B cell (primary cell): ENCODE measurements around the gene TNFRSF19. TPM values are rescaled to one million over a fixed set of nuclear protein-coding genes. Genes with fewer than 3 reads are reported as not detected.

Experiments
- ATAC-seq: fragments of 200-7000 bp; cut with Tn5 transposase; one replicate; pipeline ENCODE4 v1.10.0; 2021; ENCODE audit warnings: low read depth, mild to moderate bottlenecking, moderate number of reproducible peaks, moderate library complexity
- CTCF ChIA-PET: fragments of 350-600 bp; sonication (Branson Sonifier 250); formaldehyde crosslinking; loops from one replicate; lab custom pipeline; 2021; ENCODE audit warnings: antibody characterized with exemption, inconsistent platforms; lab: Charles Lee
- POLR2A ChIA-PET: fragments of 350-600 bp; sonication (Branson Sonifier 250); formaldehyde crosslinking; loops from one replicate; lab custom pipeline; 2021; ENCODE audit warnings: antibody characterized with exemption; lab: Charles Lee
- DNase-seq: peaks from one replicate; pipeline ENCODE4 v3.0.0; 2013
- H2AFZ ChIP-seq: 2 replicates; pipeline ENCODE4 v1.6.1; 2012; ENCODE audit warnings: mild to moderate bottlenecking, low read depth, low read length; ENCODE audit not compliant: insufficient read depth, poor library complexity, severe bottlenecking
- H3K27ac ChIP-seq, 2 donors: 1 replicate in 1 of 2; 2 replicates in 1 of 2; pipeline ENCODE4 v1.5.1; 2012 to 2013; ENCODE audit warnings: low read length in 2 of 2, mild to moderate bottlenecking in 2 of 2, moderate library complexity in 1 of 2
- H3K27me3 ChIP-seq, 4 experiments: fragments of 200-600 bp in 1 of 4; sonication (generic) in 1 of 4; replicated peaks in 1 of 4; 1 replicate in 2 of 4; 2 replicates in 2 of 4; pipeline versions ENCODE4 v1.6.1 to v1.7.0; 2013 to 2016; ENCODE audit warnings: low read length in 3 of 4, mild to moderate bottlenecking in 2 of 4, mixed read lengths in 1 of 4, moderate library complexity in 1 of 4; ENCODE audit not compliant: insufficient read depth in 4 of 4, control insufficient read depth in 3 of 4; ENCODE audit errors: control extremely low read depth in 1 of 4
- H3K36me3 ChIP-seq, 2 experiments: replicated peaks in 1 of 2; 1 replicate in 1 of 2; 2 replicates in 1 of 2; pipeline versions ENCODE4 v1.6.1 to v1.7.1; 2013; ENCODE audit warnings: low read length in 1 of 2; ENCODE audit not compliant: insufficient read depth in 2 of 2, control insufficient read depth in 1 of 2; ENCODE audit errors: control extremely low read depth in 1 of 2, extremely low read depth in 1 of 2
- H3K4me1 ChIP-seq, 2 donors: fragments of 200-600 bp in 1 of 2; sonication (generic) in 1 of 2; 1 replicate in 1 of 2; 2 replicates in 1 of 2; pipeline versions ENCODE4 v1.5.1 to v1.6.1; 2013 to 2017; ENCODE audit warnings: low read length in 2 of 2; ENCODE audit not compliant: control insufficient read depth in 2 of 2, insufficient read depth in 2 of 2
- H3K4me2 ChIP-seq: replicated peaks from 2 replicates; pipeline ENCODE3; 2012; ENCODE audit warnings: mild to moderate bottlenecking, low read depth, low read length; ENCODE audit not compliant: poor library complexity, severe bottlenecking
- H3K4me3 ChIP-seq, 5 experiments: fragments of 200-600 bp in 1 of 5; sonication (generic) in 1 of 5; 1 replicate in 3 of 5; 2 replicates in 2 of 5; pipeline versions ENCODE4 v1.5.1 to v1.7.0; 2011 to 2016; ENCODE audit warnings: low read length in 4 of 5, mild to moderate bottlenecking in 4 of 5, low read depth in 2 of 5, control low read depth in 1 of 5, moderate library complexity in 1 of 5; ENCODE audit not compliant: insufficient read depth in 1 of 5; ENCODE audit errors: control extremely low read depth in 1 of 5, extremely low read depth in 1 of 5
- H3K79me2 ChIP-seq: fragments of 200-600 bp; sonication (generic); one replicate; pipeline ENCODE4 v1.6.0; 2016; ENCODE audit warnings: low read length; ENCODE audit not compliant: control insufficient read depth, insufficient read depth
- H3K9ac ChIP-seq: fragments of 200-600 bp; sonication (generic); 2 replicates; pipeline ENCODE4 v1.6.1; 2017; ENCODE audit warnings: mild to moderate bottlenecking, low read length, moderate library complexity
- H3K9me3 ChIP-seq, 3 donors: one replicate each; pipeline versions ENCODE4 v1.6.1 to v1.7.1; 2013; ENCODE audit warnings: low read length in 2 of 3; ENCODE audit not compliant: control insufficient read depth in 2 of 3, insufficient read depth in 1 of 3; ENCODE audit errors: control extremely low read depth in 1 of 3
- H4K20me1 ChIP-seq: 2 replicates; pipeline ENCODE4 v1.6.0; 2012; ENCODE audit warnings: mild to moderate bottlenecking, low read length; ENCODE audit not compliant: insufficient read depth, control insufficient read depth, poor library complexity, severe bottlenecking
- H3K27ac Mint-ChIP-seq: one replicate; pipeline ENCODE4 v1.8.0; 2021; ENCODE audit warnings: mixed read lengths
- H3K27me3 Mint-ChIP-seq: one replicate; pipeline ENCODE4 v1.8.0; 2021; ENCODE audit warnings: mixed read lengths
- H3K4me1 Mint-ChIP-seq: one replicate; pipeline ENCODE4 v1.8.0; 2021; ENCODE audit warnings: mixed read lengths
- H3K4me3 Mint-ChIP-seq: one replicate; pipeline ENCODE4 v1.8.0; 2021; ENCODE audit warnings: mixed read lengths
- H3K9me3 Mint-ChIP-seq: one replicate; pipeline ENCODE4 v1.8.0; 2022; ENCODE audit warnings: mixed read lengths; ENCODE audit not compliant: insufficient read depth
- EZH2 ChIP-seq: IDR thresholded peaks from 2 replicates; pipeline ENCODE4 v1.6.1; 2012; ENCODE audit warnings: borderline replicate concordance, low read depth, mild to moderate bottlenecking, moderate library complexity, low read length; ENCODE audit not compliant: insufficient read depth, poor library complexity, severe bottlenecking
- WGBS: methylation state at CpG from one replicate; pipeline ENCODE4 v1.1.5; 2013; ENCODE audit warnings: missing lambda C conversion rate; ENCODE audit not compliant: insufficient coverage; 5-methylcytosine and 5-hydroxymethylcytosine counted together
- intact Hi-C: fragments of 100-400 bp; cut with micrococcal nuclease; formaldehyde crosslinking; loops from one replicate; pipeline ENCODE4 v1.10.0; 2022
- polyA plus RNA-seq: library from polyadenylated mRNA; depleted of rRNA; stranded (reverse); fragments of >200 nt; gene quantifications from 2 replicates; pipeline ENCODE4 v1.2.3, GENCODE V29; 2012
- total RNA-seq, 2 donors: library from RNA; stranded (reverse); fragments of 120-200 nt in 1 of 2; gene quantifications; 1 replicate in 1 of 2; 2 replicates in 1 of 2; pipeline versions ENCODE4 v1.2.3 to v1.2.4, GENCODE V29; 2013 to 2022
- TF ChIP-seq, protein P1 (sequence below): fragments of 200-600 bp; IDR thresholded peaks from one replicate; pipeline ENCODE4 v1.8.0; 2022; ENCODE audit warnings: antibody characterized with exemption, mild to moderate bottlenecking

TNFRSF19 gene
- total and polyA plus RNA-seq, 2 donors (not counting 1 experiment from before 2014, with no cell fraction given) = 0.36 TPM; not detected in 1

DNA sequence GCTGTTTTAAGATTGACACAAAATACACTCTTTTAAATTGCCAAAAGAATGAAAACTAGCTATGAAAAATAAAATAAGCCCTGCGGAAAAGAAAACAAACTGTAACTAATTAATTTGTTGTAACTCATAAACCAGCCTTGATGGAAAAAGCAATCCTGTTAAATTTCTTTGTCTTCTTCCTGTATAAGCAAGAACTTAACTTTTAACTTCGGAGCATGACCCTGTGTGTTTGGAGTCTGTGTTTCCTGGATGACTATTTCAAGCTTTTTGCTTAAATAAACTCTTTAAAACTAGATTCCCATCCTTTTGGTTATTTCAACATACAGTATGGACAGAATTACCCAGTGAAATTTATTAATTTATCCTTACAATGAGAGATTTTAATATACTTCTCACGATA is 122.6 kb downstream of the TNFRSF19 start:
- intact Hi-C loops = no loop called here
- Mint-ChIP-seq H3K4me3 (no peak overlapping the region), H3K27ac (no peak overlapping the region), H3K27me3 (no peaks in the 10 kb centered on the region), H3K4me1 (peaks cover 19% of the 10 kb centered on the region), H3K9me3 (no peaks in the 10 kb centered on the region)
- DNase-seq (no peak), ATAC-seq (no peak)
- ChIA-PET POLR2A (no interaction called here), CTCF (no interaction called here)
- Histone ChIP-seq H2AFZ (no peak overlapping the region), H3K79me2 (no peaks in the 10 kb centered on the region), H3K27ac (no peak overlapping the region), H3K27me3 (no peaks in the 10 kb centered on the region), H3K4me1 (peaks cover 9 to 21% of the 10 kb centered on the region in 2 donors), H3K4me3 (no peak overlapping the region), H3K36me3 (no peaks in the 10 kb centered on the region), H3K4me2 (no peak overlapping the region), H4K20me1 (no peaks in the 10 kb centered on the region), H3K9me3 (peaks cover 0 to 6% (median 0%) of the 10 kb centered on the region in 3 donors), H3K9ac (no peak overlapping the region)
- TF ChIP-seq EZH2 = no peak
- TF ChIP-seq, protein P1, sequence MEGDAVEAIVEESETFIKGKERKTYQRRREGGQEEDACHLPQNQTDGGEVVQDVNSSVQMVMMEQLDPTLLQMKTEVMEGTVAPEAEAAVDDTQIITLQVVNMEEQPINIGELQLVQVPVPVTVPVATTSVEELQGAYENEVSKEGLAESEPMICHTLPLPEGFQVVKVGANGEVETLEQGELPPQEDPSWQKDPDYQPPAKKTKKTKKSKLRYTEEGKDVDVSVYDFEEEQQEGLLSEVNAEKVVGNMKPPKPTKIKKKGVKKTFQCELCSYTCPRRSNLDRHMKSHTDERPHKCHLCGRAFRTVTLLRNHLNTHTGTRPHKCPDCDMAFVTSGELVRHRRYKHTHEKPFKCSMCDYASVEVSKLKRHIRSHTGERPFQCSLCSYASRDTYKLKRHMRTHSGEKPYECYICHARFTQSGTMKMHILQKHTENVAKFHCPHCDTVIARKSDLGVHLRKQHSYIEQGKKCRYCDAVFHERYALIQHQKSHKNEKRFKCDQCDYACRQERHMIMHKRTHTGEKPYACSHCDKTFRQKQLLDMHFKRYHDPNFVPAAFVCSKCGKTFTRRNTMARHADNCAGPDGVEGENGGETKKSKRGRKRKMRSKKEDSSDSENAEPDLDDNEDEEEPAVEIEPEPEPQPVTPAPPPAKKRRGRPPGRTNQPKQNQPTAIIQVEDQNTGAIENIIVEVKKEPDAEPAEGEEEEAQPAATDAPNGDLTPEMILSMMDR = no peak
- WGBS = no CpG with 5 or more reads among the region's 3 CpGs

DNA sequence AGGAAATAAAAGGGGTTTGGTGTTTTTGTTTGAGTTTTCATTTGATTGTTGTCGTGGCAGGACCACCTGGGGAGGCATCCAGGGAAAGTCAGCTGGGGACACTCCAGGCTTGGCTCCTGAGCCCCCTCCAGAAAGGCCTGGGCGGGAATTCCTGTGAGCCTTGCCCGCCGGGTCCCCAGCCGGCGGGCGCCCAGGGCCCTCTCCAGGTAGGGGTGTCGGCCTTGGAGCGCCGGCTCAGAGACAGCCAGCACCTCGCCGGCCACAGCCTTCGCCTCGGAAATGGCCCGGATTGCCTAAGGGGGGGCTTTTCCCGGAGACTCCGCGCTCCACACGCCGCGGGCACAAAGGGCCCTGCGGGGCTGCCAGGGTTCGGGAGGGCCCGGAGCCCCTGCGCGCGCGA is 125.0 kb downstream of the TNFRSF19 start:
- peak overlapping the region; percentile 85 for H3K27ac Mint-ChIP-seq
- TF ChIP-seq EZH2 = no peak
- TF ChIP-seq, protein P1 = no peak
- no peaks in the 10 kb centered on the region for H4K20me1 ChIP-seq
- H3K9me3 ChIP-seq = peaks cover 0 to 6% (median 0%) of the 10 kb centered on the region in 3 donors
- peak overlapping the region; percentile 78 to 83 for H3K27ac ChIP-seq
- H3K4me2 ChIP-seq = peak overlapping the region; percentile 81
- H3K9ac ChIP-seq = peak overlapping the region; percentile 52
- peak overlapping the region in 4 of 5 experiments; percentile 24 to 53 (median 45) for H3K4me3 ChIP-seq
- ATAC-seq (no peak), DNase-seq (no peak)
- no peaks in the 10 kb centered on the region for H3K27me3 Mint-ChIP-seq
- H3K9me3 Mint-ChIP-seq = no peaks in the 10 kb centered on the region
- H3K36me3 ChIP-seq = no peaks in the 10 kb centered on the region
- peak overlapping the region; percentile 91 for H2AFZ ChIP-seq
- intact Hi-C loops = loop anchor here (5.0 kb wide), 1 partner anchor 177 kb away; no protein-coding TSS in a partner anchor
- peaks cover 9 to 21% of the 10 kb centered on the region in 2 donors for H3K4me1 ChIP-seq
- peak overlapping the region; percentile 66 for H3K4me3 Mint-ChIP-seq
- POLR2A ChIA-PET = no interaction called here
- H3K27me3 ChIP-seq = no peaks in the 10 kb centered on the region
- H3K4me1 Mint-ChIP-seq = peaks cover 19% of the 10 kb centered on the region
- WGBS = 89% methylated on average over 25 of the region's 28 CpGs
- CTCF ChIA-PET = no interaction called here
- H3K79me2 ChIP-seq = no peaks in the 10 kb centered on the region
